Measurements from ENCODE around the gene TOLLIP.

TOLLIP gene

DNA sequence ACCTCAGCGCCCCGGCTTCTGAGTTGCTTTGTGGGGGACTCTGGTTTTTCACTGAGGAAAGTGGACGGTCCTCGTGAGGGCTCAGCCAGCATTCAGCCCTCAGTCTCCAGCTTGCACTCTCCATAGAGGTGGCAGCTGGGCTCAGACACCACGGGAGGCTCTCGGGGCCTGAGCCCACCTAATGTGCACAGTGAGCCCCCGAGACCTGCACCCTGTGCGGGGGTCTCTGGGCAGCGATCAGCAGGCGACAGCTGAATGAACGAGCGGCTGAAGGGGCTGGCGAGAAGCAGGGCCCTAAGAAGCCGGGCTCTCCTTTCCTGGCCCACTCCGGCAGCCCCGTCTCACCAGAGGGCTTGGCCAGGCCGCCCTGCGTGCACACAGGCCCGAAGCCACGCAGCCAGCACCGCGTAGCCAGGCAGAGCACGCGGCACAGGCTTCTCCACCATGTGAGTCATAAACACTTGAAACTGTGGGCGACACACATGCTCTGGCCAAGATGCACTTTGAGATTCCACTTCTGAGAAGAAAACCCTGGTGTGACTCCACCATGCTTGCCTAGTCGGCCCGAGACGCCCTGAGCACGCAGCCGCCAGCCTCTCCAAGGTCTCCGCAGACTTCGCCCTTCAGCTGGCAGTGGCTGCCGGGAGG, 28.0 kb downstream of the TOLLIP start:
- Histone ChIP-seq H3K79me2 (ENCODE audit: control insufficient read depth, low read length) (no peaks in the 10 kb centered on the region), H3F3A (ENCODE audit: control insufficient read depth, insufficient read depth) (no peaks in the 10 kb centered on the region), H3K4me1 (ENCODE audit: control insufficient read depth, low read length) (no peaks in the 10 kb centered on the region), H3K9me2 (replicated peaks; ENCODE audit: control insufficient read depth, low read length) (no peaks in the 10 kb centered on the region), H3K4me2 (ENCODE audit: low read length) (no peak overlapping the region), H3K4me3 (ENCODE audit: low read length) (no peak overlapping the region), H3K27me3 (ENCODE audit: control insufficient read depth, low read length) (no peaks in the 10 kb centered on the region), H3K36me3 (ENCODE audit: control insufficient read depth, low read length) (no peaks in the 10 kb centered on the region), H3K9me3 (ENCODE audit: control insufficient read depth, insufficient read depth, low read length) (no peaks in the 10 kb centered on the region), H3K27ac (ENCODE audit: low read depth, low read length) (no peak overlapping the region), H4K20me1 (ENCODE audit: control insufficient read depth, insufficient read depth, low read depth, low read length) (no peaks in the 10 kb centered on the region)
- TF ChIP-seq, protein P1, sequence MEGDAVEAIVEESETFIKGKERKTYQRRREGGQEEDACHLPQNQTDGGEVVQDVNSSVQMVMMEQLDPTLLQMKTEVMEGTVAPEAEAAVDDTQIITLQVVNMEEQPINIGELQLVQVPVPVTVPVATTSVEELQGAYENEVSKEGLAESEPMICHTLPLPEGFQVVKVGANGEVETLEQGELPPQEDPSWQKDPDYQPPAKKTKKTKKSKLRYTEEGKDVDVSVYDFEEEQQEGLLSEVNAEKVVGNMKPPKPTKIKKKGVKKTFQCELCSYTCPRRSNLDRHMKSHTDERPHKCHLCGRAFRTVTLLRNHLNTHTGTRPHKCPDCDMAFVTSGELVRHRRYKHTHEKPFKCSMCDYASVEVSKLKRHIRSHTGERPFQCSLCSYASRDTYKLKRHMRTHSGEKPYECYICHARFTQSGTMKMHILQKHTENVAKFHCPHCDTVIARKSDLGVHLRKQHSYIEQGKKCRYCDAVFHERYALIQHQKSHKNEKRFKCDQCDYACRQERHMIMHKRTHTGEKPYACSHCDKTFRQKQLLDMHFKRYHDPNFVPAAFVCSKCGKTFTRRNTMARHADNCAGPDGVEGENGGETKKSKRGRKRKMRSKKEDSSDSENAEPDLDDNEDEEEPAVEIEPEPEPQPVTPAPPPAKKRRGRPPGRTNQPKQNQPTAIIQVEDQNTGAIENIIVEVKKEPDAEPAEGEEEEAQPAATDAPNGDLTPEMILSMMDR (IDR thresholded peaks at IDR 0.05; ENCODE audit: low read depth, low read length, poor library complexity, severe bottlenecking) = no peak
- TF ChIP-seq EZH2phosphoT487 (IDR thresholded peaks at IDR 0.05; ENCODE audit: borderline replicate concordance, low read length) = no peak

DNA sequence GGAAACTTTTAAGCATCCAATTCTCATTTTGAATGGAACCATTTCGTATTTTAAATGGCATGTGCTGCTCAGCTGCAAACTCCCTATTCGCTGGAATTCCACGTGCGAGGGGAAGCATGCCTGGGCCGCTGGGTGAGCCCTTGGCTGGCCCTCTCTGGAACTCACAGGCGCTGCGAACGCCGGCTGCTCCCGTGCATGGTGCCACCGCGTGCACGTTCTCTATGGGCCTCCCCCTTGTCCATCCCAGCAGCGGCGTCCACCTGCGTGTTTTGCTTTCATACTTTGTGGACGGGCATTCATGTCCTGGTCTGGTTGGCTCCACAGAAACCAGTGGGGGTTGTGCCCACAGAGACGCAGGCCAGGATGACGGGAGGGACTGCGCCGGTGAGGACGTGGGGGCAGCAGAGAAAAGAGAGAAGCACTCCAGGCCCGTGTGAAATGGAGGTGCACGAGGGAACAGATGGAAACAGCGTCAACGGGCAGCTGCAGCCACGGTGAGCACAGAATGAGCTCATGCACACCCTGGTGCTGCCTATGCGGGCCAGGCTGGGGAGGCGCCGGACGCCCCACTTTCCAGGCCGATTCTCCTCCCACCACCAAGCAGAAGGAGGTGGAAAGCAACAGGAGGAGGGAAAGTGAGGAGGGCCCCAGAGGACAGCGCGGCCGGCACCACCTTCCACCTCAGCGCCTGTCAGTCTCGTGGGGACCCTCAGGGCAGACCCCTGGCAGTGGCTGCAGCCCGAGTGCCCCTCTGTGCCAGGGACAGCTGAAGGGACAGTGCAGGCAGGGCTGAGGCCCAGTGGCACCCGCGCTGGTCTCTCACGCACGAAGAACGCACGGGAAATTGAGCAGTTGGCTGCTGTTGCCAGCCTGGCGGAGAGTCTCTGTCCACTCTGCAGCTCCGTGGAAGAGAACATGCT, 29.1 kb downstream of the TOLLIP start:
- Histone ChIP-seq H3K36me3 (ENCODE audit: control insufficient read depth, low read length) (no peaks in the 10 kb centered on the region), H3K9me3 (ENCODE audit: control insufficient read depth, insufficient read depth, low read length) (no peaks in the 10 kb centered on the region), H3K4me2 (ENCODE audit: low read length) (no peak overlapping the region), H3K9me2 (replicated peaks; ENCODE audit: control insufficient read depth, low read length) (no peaks in the 10 kb centered on the region), H3K79me2 (ENCODE audit: control insufficient read depth, low read length) (no peaks in the 10 kb centered on the region), H3K27me3 (ENCODE audit: control insufficient read depth, low read length) (no peaks in the 10 kb centered on the region), H4K20me1 (ENCODE audit: control insufficient read depth, insufficient read depth, low read depth, low read length) (no peaks in the 10 kb centered on the region), H3K27ac (ENCODE audit: low read depth, low read length) (no peak overlapping the region), H3K4me1 (ENCODE audit: control insufficient read depth, low read length) (no peaks in the 10 kb centered on the region), H3F3A (ENCODE audit: control insufficient read depth, insufficient read depth) (no peaks in the 10 kb centered on the region), H3K4me3 (ENCODE audit: low read length) (no peak overlapping the region)
- TF ChIP-seq, protein P1 (IDR thresholded peaks at IDR 0.05; ENCODE audit: low read depth, low read length, poor library complexity, severe bottlenecking) = no peak
- TF ChIP-seq EZH2phosphoT487 (IDR thresholded peaks at IDR 0.05; ENCODE audit: borderline replicate concordance, low read length) = no peak

DNA sequence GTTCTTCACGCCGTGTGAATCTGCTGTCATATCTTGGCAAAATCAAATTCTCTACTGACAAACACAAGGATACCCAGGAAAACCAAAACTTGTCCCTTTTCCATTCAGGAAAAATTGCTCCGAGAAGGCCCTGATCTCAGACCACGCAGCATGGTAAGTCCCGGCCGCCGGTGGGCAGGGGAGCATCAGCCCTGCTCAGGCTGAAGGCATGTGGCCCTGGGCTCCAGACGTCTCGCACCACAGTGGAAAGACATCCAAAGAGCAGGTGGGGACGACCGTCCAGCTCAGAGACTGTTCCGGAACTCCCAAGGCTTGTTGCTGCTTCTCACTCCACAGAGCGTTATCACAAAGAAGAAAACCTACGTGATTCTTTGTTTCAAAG, 29.8 kb downstream of the TOLLIP start:
- Histone ChIP-seq H3K27ac (ENCODE audit: low read depth, low read length) (no peak overlapping the region), H3F3A (ENCODE audit: control insufficient read depth, insufficient read depth) (no peaks in the 10 kb centered on the region), H3K27me3 (ENCODE audit: control insufficient read depth, low read length) (no peaks in the 10 kb centered on the region), H3K4me2 (ENCODE audit: low read length) (no peak overlapping the region), H3K4me1 (ENCODE audit: control insufficient read depth, low read length) (no peaks in the 10 kb centered on the region), H3K36me3 (ENCODE audit: control insufficient read depth, low read length) (no peaks in the 10 kb centered on the region), H3K4me3 (ENCODE audit: low read length) (no peak overlapping the region), H4K20me1 (ENCODE audit: control insufficient read depth, insufficient read depth, low read depth, low read length) (no peaks in the 10 kb centered on the region), H3K9me2 (replicated peaks; ENCODE audit: control insufficient read depth, low read length) (no peaks in the 10 kb centered on the region), H3K79me2 (ENCODE audit: control insufficient read depth, low read length) (no peaks in the 10 kb centered on the region), H3K9me3 (ENCODE audit: control insufficient read depth, insufficient read depth, low read length) (no peaks in the 10 kb centered on the region)
- TF ChIP-seq, protein P1 (IDR thresholded peaks at IDR 0.05; ENCODE audit: low read depth, low read length, poor library complexity, severe bottlenecking) = no peak
- no peak for TF ChIP-seq EZH2phosphoT487 (IDR thresholded peaks at IDR 0.05; ENCODE audit: borderline replicate concordance, low read length)

Measured in DOHH2 (cell line).